ENCODE measurements around the gene A1CF. TPM values are rescaled to one million over a fixed set of nuclear protein-coding genes. Genes with fewer than 3 reads are reported as not detected.

A1CF gene
- total RNA-seq, 4 donors from 2014 or later = not detected

- no peak for TF ChIP-seq EP300 (IDR thresholded peaks at IDR 0.05)
- TF ChIP-seq POLR2A (IDR thresholded peaks at IDR 0.05) = no peak
- no peak for TF ChIP-seq CTCF (IDR thresholded peaks at IDR 0.05)
- H3K27me3 ChIP-seq = peaks cover 0 to 3% of the 10 kb centered on the region in 2 donors
- WGBS, 2 donors = 84 to 87% methylated on average over 6 of the region's 6 CpGs
- no peak overlapping the region for H3K4me3 ChIP-seq
- no peaks in the 10 kb centered on the region for H3K9me3 ChIP-seq
- DNase-seq (ENCODE audit: low spot score in 2 of 2) = no peak
- no peak overlapping the region for H3K27ac ChIP-seq
- H3K4me1 ChIP-seq = no peaks in the 10 kb centered on the region
- H3K36me3 ChIP-seq = no peaks in the 10 kb centered on the region
These were observed 33.3 kb downstream of the A1CF start for GRCh38 chr10:50851884-50852671.

GRCh38 chr10:50850578-50851230 lies 34.7 kb downstream of the A1CF start:
- Histone ChIP-seq H3K9me3 (no peaks in the 10 kb centered on the region), H3K4me3 (no peak overlapping the region), H3K4me1 (no peaks in the 10 kb centered on the region), H3K36me3 (no peaks in the 10 kb centered on the region), H3K27me3 (peaks cover 0 to 3% of the 10 kb centered on the region in 2 donors), H3K27ac (no peak overlapping the region)
- 52 to 53% methylated on average over 5 of the region's 5 CpGs for WGBS, 2 donors
- TF ChIP-seq POLR2A (IDR thresholded peaks at IDR 0.05) = no peak
- no peak for TF ChIP-seq EP300 (IDR thresholded peaks at IDR 0.05)
- no peak for TF ChIP-seq CTCF (IDR thresholded peaks at IDR 0.05)
- DNase-seq (ENCODE audit: low spot score in 2 of 2) = no peak

GRCh38 chr10:50846753-50847152 lies 38.7 kb downstream of the A1CF start:
- Histone ChIP-seq H3K36me3 (no peaks in the 10 kb centered on the region), H3K4me1 (no peaks in the 10 kb centered on the region), H3K27me3 (peaks cover 0 to 3% of the 10 kb centered on the region in 2 donors), H3K27ac (no peak overlapping the region), H3K4me3 (no peak overlapping the region), H3K9me3 (no peaks in the 10 kb centered on the region)
- 74 to 80% methylated on average over 1 of the region's 1 CpG for WGBS, 2 donors
- no peak for DNase-seq (ENCODE audit: low spot score in 2 of 2)
- no peak for TF ChIP-seq POLR2A (IDR thresholded peaks at IDR 0.05)
- TF ChIP-seq EP300 (IDR thresholded peaks at IDR 0.05) = no peak
- no peak for TF ChIP-seq CTCF (IDR thresholded peaks at IDR 0.05)

GRCh38 chr10:50837095-50837494 lies 48.3 kb downstream of the A1CF start:
- no peak for DNase-seq (ENCODE audit: low spot score in 2 of 2)
- H3K27ac ChIP-seq = no peak overlapping the region
- H3K36me3 ChIP-seq = no peaks in the 10 kb centered on the region
- H3K9me3 ChIP-seq = no peaks in the 10 kb centered on the region
- no peaks in the 10 kb centered on the region for H3K27me3 ChIP-seq
- WGBS, 2 donors = 72 to 78% methylated on average over 1 of the region's 1 CpG
- H3K4me3 ChIP-seq = no peak overlapping the region
- H3K4me1 ChIP-seq = no peaks in the 10 kb centered on the region
- TF ChIP-seq CTCF (IDR thresholded peaks at IDR 0.05) (no peak), EP300 (IDR thresholded peaks at IDR 0.05) (no peak), POLR2A (IDR thresholded peaks at IDR 0.05) (no peak)

GRCh38 chr10:50832171-50832751 lies 53.2 kb downstream of the A1CF start:
- TF ChIP-seq POLR2A (IDR thresholded peaks at IDR 0.05) = no peak
- TF ChIP-seq CTCF (IDR thresholded peaks at IDR 0.05) = no peak
- no peak for TF ChIP-seq EP300 (IDR thresholded peaks at IDR 0.05)
- Histone ChIP-seq H3K4me3 (no peak overlapping the region), H3K36me3 (no peaks in the 10 kb centered on the region), H3K27ac (no peak overlapping the region), H3K27me3 (no peaks in the 10 kb centered on the region), H3K9me3 (peaks cover 0 to 4% (median 0%) of the 10 kb centered on the region in 4 donors), H3K4me1 (no peaks in the 10 kb centered on the region)
- WGBS, 2 donors = 55 to 61% methylated on average over 3 of the region's 3 CpGs
- DNase-seq (ENCODE audit: low spot score in 2 of 2) = no peak
